ENCODE measurements around the gene AMBRA1. TPM values are rescaled to one million over a fixed set of nuclear protein-coding genes. Genes with fewer than 3 reads are reported as not detected.

The AMBRA1 gene
- total RNA-seq, 1 experiment from 2014 or later: 15.8 TPM

GRCh38 chr11:46557684-46558151, 36.1 kb downstream of the AMBRA1 start:
- peaks cover 91% of the 10 kb centered on the region for H3K79me2 ChIP-seq (ENCODE audit: low read length)
- 0 out of 2 replicates have a peak overlapping the region, but pooled peaks have one; percentile 10 for H3K27ac ChIP-seq (ENCODE audit: low read length)
- ChIA-PET CTCF (no interaction called here), POLR2A (ENCODE audit: unreplicated experiment) (interaction anchor here (0.6 kb wide), 1 partner anchor 39 kb away, joined by 7 read pairs; no protein-coding TSS in a partner anchor)
- H3K9ac ChIP-seq (ENCODE audit: low read length): no peak overlapping the region
- H3K9me3 ChIP-seq (ENCODE audit: low read length): no peaks in the 10 kb centered on the region
- peak overlapping the region; percentile 51 for H3K4me2 ChIP-seq (ENCODE audit: low read length)
- H3F3A ChIP-seq (ENCODE audit: low read length, unreplicated experiment): peaks cover 6% of the 10 kb centered on the region
- no peaks in the 10 kb centered on the region for H3K27me3 ChIP-seq (ENCODE audit: low read length)
- TF ChIP-seq EZH2 (IDR thresholded peaks at IDR 0.05; ENCODE audit: low read length, unreplicated experiment): no peak
- TF ChIP-seq CTCF (conservative IDR thresholded peaks at IDR 0.05; ENCODE audit: low read depth, low read length): no peak
- TF ChIP-seq EZH2phosphoT487 (IDR thresholded peaks at IDR 0.05; ENCODE audit: borderline replicate concordance, low read length): no peak
- peaks cover 11% of the 10 kb centered on the region for H4K20me1 ChIP-seq (ENCODE audit: low read length)
- H2AFZ ChIP-seq (ENCODE audit: low read length): no peak overlapping the region
- no peaks in the 10 kb centered on the region for H3K36me3 ChIP-seq (ENCODE audit: low read depth, low read length)
- H3K4me1 ChIP-seq (ENCODE audit: insufficient read depth, low read length): peaks cover 36% of the 10 kb centered on the region
- intact Hi-C loops (cut with micrococcal nuclease): no loop called here
- no peak overlapping the region for H3K4me3 ChIP-seq (ENCODE audit: low read length)
- BruUV-seq (replicated peaks): no TSS peak
- DNase-seq (peak; percentile 65), ATAC-seq (peak; percentile 84)
- H3K9me2 ChIP-seq (replicated peaks; ENCODE audit: low read length): no peaks in the 10 kb centered on the region

- ChIA-PET POLR2A (ENCODE audit: unreplicated experiment) (interaction anchor here (0.7 kb wide), 1 partner anchor 56 kb away, joined by 4 read pairs; no protein-coding TSS in a partner anchor), CTCF (no interaction called here)
- no TSS peak for BruUV-seq (replicated peaks)
- Histone ChIP-seq H3K9ac (ENCODE audit: low read length) (no peak overlapping the region), H3K79me2 (ENCODE audit: low read length) (peaks cover 87% of the 10 kb centered on the region), H3K9me3 (ENCODE audit: low read length) (no peaks in the 10 kb centered on the region), H2AFZ (ENCODE audit: low read length) (no peak overlapping the region), H3K27ac (ENCODE audit: low read length) (0 out of 2 replicates have a peak overlapping the region, but pooled peaks have one; percentile 56), H3K4me1 (ENCODE audit: insufficient read depth, low read length) (peaks cover 36% of the 10 kb centered on the region), H3K36me3 (ENCODE audit: low read depth, low read length) (no peaks in the 10 kb centered on the region), H3K27me3 (ENCODE audit: low read length) (no peaks in the 10 kb centered on the region), H4K20me1 (ENCODE audit: low read length) (peaks cover 11% of the 10 kb centered on the region), H3K9me2 (replicated peaks; ENCODE audit: low read length) (no peaks in the 10 kb centered on the region), H3F3A (ENCODE audit: low read length, unreplicated experiment) (peaks cover 6% of the 10 kb centered on the region), H3K4me2 (ENCODE audit: low read length) (peak overlapping the region; percentile 68; the same call in 1 of the 2 replicates), H3K4me3 (ENCODE audit: low read length) (no peak overlapping the region)
- intact Hi-C loops (cut with micrococcal nuclease): loop anchor here (2.0 kb wide), 1 partner anchor 61 kb away; the partner anchor contains the start of genes ATG13 and HARBI1
- ATAC-seq (no peak), DNase-seq (no peak)
- TF ChIP-seq EZH2 (IDR thresholded peaks at IDR 0.05; ENCODE audit: low read length, unreplicated experiment): no peak
- no peak for TF ChIP-seq CTCF (conservative IDR thresholded peaks at IDR 0.05; ENCODE audit: low read depth, low read length)
- no peak for TF ChIP-seq EZH2phosphoT487 (IDR thresholded peaks at IDR 0.05; ENCODE audit: borderline replicate concordance, low read length)
Measured at GRCh38 chr11:46555267-46556054, 38.4 kb downstream of the AMBRA1 start.
